GM12878 (cell line): ENCODE data around the gene CPNE5.

ENCODE experiments used
- CHD1 ChIP-seq: IDR thresholded peaks from 2 replicates; pipeline ENCODE4 v1.6.1; 2012; ENCODE audit warnings: low read depth, low read length, improper control_type of control experiment
- EP300 ChIP-seq, 2 experiments: fragments of 150-350 bp in 1 of 2; IDR thresholded peaks; 2 replicates each; pipeline ENCODE4 v1.6.1; 2011 to 2012; ENCODE audit warnings: low read depth in 2 of 2, low read length in 2 of 2, borderline replicate concordance in 1 of 2, improper control_type of control experiment in 1 of 2, inconsistent platforms in 1 of 2; ENCODE audit not compliant: control insufficient read depth in 1 of 2
- NFIC ChIP-seq: IDR thresholded peaks from 2 replicates; pipeline ENCODE4 v1.6.1; 2012; ENCODE audit warnings: low read depth, mild to moderate bottlenecking, inconsistent platforms, low read length, moderate library complexity
- POLR2A ChIP-seq: IDR thresholded peaks from 2 replicates; pipeline ENCODE4 v1.6.1; 2011; ENCODE audit warnings: low read depth, mild to moderate bottlenecking, low read length
- RB1 ChIP-seq: fragments of 450-650 bp; formaldehyde crosslinking; IDR thresholded peaks from 2 replicates; pipeline ENCODE4 v1.6.1; 2017; ENCODE audit warnings: mild to moderate bottlenecking, borderline replicate concordance
- SIN3A ChIP-seq: IDR thresholded peaks from 2 replicates; pipeline ENCODE4 v1.6.1; 2012; ENCODE audit warnings: low read depth, low read length, improper control_type of control experiment
- TARDBP ChIP-seq: IDR thresholded peaks from 2 replicates; pipeline ENCODE4 v1.6.1; 2016; ENCODE audit warnings: borderline replicate concordance
- TF ChIP-seq, protein P1 (sequence below): IDR thresholded peaks from 2 replicates; pipeline ENCODE4 v1.6.1; 2012; ENCODE audit warnings: mild to moderate bottlenecking, low read depth, low read length
- TF ChIP-seq, protein P2 (sequence below), 3 experiments: IDR thresholded peaks in 2 of 3; conservative IDR thresholded peaks in 1 of 3; 2 replicates each; pipeline ENCODE4 v1.5.1; 2011; ENCODE audit warnings: low read depth in 3 of 3, low read length in 3 of 3, mild to moderate bottlenecking in 3 of 3, control low read depth in 2 of 3, moderate library complexity in 2 of 3, inconsistent platforms in 1 of 3, mixed read lengths in 1 of 3; ENCODE audit not compliant: control insufficient read depth in 2 of 3, insufficient read depth in 1 of 3; ENCODE audit errors: extremely low read depth in 1 of 3
- TF ChIP-seq, protein P3 (sequence below): IDR thresholded peaks from 2 replicates; pipeline ENCODE4 v1.6.1; 2011; ENCODE audit warnings: borderline replicate concordance, low read depth, mild to moderate bottlenecking, moderate library complexity, low read length; ENCODE audit not compliant: insufficient read depth, poor library complexity, severe bottlenecking

DNA sequence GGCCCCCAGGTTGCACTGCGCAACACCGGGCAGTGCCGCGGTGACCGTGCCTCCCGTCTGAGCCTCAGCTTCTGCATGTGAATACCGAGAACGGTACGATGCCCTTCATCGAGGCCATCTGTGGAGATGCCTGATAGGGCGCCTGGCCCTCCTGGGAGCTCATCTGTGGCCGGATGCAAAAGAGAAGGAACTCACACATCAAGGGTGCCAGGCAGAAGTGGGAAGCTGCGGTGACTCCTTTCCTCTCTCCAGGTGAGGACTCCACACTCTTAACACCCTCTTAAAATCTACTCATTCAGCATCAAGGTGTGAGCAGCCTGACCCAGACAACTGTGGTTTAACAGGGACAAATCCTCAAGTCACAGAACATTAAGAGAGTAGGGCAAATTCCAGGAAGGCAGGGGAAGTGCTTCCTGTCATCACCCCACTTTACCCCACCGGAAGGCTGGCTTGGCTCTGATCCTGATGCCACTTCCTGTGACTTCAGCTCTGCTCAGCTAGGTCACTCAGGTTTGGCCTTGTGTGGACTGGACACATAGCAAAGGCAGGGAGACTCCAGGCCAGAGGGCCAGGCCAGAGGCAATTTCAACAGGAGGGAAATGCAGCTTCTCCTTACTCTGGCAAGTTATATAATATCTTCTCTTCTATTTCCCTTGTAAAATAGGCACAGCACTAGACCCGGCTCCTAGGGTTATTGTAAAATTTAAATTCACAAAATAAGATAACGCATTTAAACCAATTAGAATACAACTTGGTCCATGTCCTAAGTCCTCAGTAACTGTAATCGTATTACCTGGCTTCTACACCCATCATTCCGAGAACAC, 69.4 kb downstream of the CPNE5 start:
- TF ChIP-seq, protein P1, sequence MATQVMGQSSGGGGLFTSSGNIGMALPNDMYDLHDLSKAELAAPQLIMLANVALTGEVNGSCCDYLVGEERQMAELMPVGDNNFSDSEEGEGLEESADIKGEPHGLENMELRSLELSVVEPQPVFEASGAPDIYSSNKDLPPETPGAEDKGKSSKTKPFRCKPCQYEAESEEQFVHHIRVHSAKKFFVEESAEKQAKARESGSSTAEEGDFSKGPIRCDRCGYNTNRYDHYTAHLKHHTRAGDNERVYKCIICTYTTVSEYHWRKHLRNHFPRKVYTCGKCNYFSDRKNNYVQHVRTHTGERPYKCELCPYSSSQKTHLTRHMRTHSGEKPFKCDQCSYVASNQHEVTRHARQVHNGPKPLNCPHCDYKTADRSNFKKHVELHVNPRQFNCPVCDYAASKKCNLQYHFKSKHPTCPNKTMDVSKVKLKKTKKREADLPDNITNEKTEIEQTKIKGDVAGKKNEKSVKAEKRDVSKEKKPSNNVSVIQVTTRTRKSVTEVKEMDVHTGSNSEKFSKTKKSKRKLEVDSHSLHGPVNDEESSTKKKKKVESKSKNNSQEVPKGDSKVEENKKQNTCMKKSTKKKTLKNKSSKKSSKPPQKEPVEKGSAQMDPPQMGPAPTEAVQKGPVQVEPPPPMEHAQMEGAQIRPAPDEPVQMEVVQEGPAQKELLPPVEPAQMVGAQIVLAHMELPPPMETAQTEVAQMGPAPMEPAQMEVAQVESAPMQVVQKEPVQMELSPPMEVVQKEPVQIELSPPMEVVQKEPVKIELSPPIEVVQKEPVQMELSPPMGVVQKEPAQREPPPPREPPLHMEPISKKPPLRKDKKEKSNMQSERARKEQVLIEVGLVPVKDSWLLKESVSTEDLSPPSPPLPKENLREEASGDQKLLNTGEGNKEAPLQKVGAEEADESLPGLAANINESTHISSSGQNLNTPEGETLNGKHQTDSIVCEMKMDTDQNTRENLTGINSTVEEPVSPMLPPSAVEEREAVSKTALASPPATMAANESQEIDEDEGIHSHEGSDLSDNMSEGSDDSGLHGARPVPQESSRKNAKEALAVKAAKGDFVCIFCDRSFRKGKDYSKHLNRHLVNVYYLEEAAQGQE, result no peak
- TF ChIP-seq EP300 (IDR thresholded peaks at IDR 0.05; ENCODE audit: borderline replicate concordance in 1 of 2, control insufficient read depth in 1 of 2, low read depth in 2 of 2, low read length in 2 of 2) (no peak), POLR2A (no peak), CHD1 (no peak), SIN3A (no peak), RB1 (no peak), TARDBP (no peak), NFIC (no peak)
- TF ChIP-seq, protein P2, sequence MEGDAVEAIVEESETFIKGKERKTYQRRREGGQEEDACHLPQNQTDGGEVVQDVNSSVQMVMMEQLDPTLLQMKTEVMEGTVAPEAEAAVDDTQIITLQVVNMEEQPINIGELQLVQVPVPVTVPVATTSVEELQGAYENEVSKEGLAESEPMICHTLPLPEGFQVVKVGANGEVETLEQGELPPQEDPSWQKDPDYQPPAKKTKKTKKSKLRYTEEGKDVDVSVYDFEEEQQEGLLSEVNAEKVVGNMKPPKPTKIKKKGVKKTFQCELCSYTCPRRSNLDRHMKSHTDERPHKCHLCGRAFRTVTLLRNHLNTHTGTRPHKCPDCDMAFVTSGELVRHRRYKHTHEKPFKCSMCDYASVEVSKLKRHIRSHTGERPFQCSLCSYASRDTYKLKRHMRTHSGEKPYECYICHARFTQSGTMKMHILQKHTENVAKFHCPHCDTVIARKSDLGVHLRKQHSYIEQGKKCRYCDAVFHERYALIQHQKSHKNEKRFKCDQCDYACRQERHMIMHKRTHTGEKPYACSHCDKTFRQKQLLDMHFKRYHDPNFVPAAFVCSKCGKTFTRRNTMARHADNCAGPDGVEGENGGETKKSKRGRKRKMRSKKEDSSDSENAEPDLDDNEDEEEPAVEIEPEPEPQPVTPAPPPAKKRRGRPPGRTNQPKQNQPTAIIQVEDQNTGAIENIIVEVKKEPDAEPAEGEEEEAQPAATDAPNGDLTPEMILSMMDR (IDR thresholded peaks at IDR 0.05 in 2 of 3, conservative IDR thresholded peaks at IDR 0.05 in 1 of 3; ENCODE audit: control insufficient read depth in 2 of 3, extremely low read depth in 1 of 3, insufficient read depth in 1 of 3, low read depth in 3 of 3, low read length in 3 of 3), result no peak
- TF ChIP-seq, protein P3, sequence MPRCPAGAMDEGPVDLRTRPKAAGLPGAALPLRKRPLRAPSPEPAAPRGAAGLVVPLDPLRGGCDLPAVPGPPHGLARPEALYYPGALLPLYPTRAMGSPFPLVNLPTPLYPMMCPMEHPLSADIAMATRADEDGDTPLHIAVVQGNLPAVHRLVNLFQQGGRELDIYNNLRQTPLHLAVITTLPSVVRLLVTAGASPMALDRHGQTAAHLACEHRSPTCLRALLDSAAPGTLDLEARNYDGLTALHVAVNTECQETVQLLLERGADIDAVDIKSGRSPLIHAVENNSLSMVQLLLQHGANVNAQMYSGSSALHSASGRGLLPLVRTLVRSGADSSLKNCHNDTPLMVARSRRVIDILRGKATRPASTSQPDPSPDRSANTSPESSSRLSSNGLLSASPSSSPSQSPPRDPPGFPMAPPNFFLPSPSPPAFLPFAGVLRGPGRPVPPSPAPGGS, result no peak
